Testis (tissue), 2 donors: ENCODE measurements around the gene TOLLIP.

Source experiments
- POLR2A ChIP-seq: fragments of 450-650 bp; IDR thresholded peaks from one replicate; pipeline ENCODE4 v1.6.1; 2017; ENCODE audit warnings: antibody characterized with exemption, mild to moderate bottlenecking, moderate library complexity
- TF ChIP-seq, protein P1 (sequence below), 3 experiments: fragments of 450-650 bp in 2 of 3; fragments of 200-600 bp in 1 of 3; sonication (generic) in 1 of 3; IDR thresholded peaks; one replicate each; pipeline ENCODE4 v1.5.1; 2016 to 2019; ENCODE audit warnings: antibody characterized with exemption in 3 of 3, mild to moderate bottlenecking in 2 of 3, moderate library complexity in 1 of 3

DNA sequence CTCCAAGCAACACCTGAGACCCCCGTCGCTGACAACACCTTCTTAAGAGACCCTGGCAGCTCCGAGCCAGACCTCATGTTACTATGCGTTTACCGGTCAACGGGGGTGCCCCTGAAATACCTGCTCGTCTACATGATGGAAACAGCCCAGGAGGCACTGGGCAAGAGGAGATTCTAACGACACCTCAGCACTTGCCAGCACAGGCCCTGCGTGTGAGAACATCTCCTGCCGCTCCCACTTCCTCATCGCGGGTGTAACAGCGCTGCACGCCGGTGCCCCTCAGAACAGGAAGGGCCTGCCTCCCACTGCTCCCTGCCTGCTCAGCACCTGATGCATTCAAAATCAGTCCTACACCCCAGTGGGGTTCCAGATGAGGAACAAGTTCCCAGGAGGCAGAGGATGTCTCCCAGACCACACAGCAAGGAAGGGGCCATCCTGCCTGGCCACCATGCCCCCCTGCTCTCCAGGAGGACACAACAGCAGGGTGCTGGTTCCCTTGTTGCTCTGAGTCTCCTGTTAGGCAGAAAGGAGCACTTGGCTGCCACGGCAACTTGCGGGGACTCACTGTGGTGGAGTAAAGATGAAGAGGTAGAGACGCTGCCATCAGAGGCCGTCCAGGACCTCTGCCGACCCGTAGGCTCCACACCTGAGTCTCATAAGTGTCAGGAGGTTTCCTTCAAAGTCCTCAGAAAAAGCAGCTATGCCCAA, 2.1 kb downstream of the TOLLIP start:
- TF ChIP-seq, protein P1, sequence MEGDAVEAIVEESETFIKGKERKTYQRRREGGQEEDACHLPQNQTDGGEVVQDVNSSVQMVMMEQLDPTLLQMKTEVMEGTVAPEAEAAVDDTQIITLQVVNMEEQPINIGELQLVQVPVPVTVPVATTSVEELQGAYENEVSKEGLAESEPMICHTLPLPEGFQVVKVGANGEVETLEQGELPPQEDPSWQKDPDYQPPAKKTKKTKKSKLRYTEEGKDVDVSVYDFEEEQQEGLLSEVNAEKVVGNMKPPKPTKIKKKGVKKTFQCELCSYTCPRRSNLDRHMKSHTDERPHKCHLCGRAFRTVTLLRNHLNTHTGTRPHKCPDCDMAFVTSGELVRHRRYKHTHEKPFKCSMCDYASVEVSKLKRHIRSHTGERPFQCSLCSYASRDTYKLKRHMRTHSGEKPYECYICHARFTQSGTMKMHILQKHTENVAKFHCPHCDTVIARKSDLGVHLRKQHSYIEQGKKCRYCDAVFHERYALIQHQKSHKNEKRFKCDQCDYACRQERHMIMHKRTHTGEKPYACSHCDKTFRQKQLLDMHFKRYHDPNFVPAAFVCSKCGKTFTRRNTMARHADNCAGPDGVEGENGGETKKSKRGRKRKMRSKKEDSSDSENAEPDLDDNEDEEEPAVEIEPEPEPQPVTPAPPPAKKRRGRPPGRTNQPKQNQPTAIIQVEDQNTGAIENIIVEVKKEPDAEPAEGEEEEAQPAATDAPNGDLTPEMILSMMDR (IDR thresholded peaks at IDR 0.05) = no peak
- no peak for TF ChIP-seq POLR2A
